Measurements from ENCODE around the gene GM2A.
A peak's percentile ranks its signal among the peaks of the same experiment; 100 is the strongest.

The GM2A gene

GRCh38 chr5:151252762-151253604 is at the start of gene GM2A:
TSS of gene GM2A (plus strand) at chr5:151253185. CDS start at chr5:151253217, 32 bp downstream.
- H3K27ac ChIP-seq (ENCODE audit: low read depth, low read length), result peak within 1 kb of the TSS; percentile 50
- H3K36me3 ChIP-seq (ENCODE audit: control insufficient read depth in 1 of 2, insufficient read depth in 2 of 2, low read length in 2 of 2), result no peaks in the 10 kb centered on the region
- H3K9ac ChIP-seq (ENCODE audit: low read depth in 1 of 2, low read length in 2 of 2), result peak within 1 kb of the TSS; percentile 52 to 88
- peak within 1 kb of the TSS; percentile 76 to 86 for H3K4me3 ChIP-seq (ENCODE audit: low read depth in 1 of 2, low read length in 2 of 2)
- H3K27me3 ChIP-seq (ENCODE audit: control insufficient read depth in 1 of 2, insufficient read depth in 2 of 2, low read length in 2 of 2), result no peaks in the 10 kb centered on the region
- H3K4me1 ChIP-seq (ENCODE audit: control insufficient read depth in 1 of 2, insufficient read depth in 2 of 2, low read length in 2 of 2), result peaks cover 10 to 38% of the 10 kb centered on the region in 2 donors
- H3K9me3 ChIP-seq (ENCODE audit: control insufficient read depth in 1 of 2, low read length in 2 of 2), result no peaks in the 10 kb centered on the region

GRCh38 chr5:151204051-151204450 is 48.9 kb upstream of the GM2A start:
- no peaks in the 10 kb centered on the region for H3K9me3 ChIP-seq (ENCODE audit: control insufficient read depth in 1 of 2, low read length in 2 of 2)
- peaks cover 8 to 10% of the 10 kb centered on the region in 2 donors for H3K4me1 ChIP-seq (ENCODE audit: control insufficient read depth in 1 of 2, insufficient read depth in 2 of 2, low read length in 2 of 2)
- H3K36me3 ChIP-seq (ENCODE audit: control insufficient read depth in 1 of 2, insufficient read depth in 2 of 2, low read length in 2 of 2), result peaks cover 9 to 11% of the 10 kb centered on the region in 2 donors
- H3K4me3 ChIP-seq (ENCODE audit: low read depth in 1 of 2, low read length in 2 of 2), result no peak overlapping the region
- H3K27me3 ChIP-seq (ENCODE audit: control insufficient read depth in 1 of 2, insufficient read depth in 2 of 2, low read length in 2 of 2), result no peaks in the 10 kb centered on the region
- no peak overlapping the region for H3K27ac ChIP-seq (ENCODE audit: low read depth, low read length)
- no peak overlapping the region for H3K9ac ChIP-seq (ENCODE audit: low read depth in 1 of 2, low read length in 2 of 2)

GRCh38 chr5:151205411-151205810 is 47.6 kb upstream of the GM2A start:
- H3K9me3 ChIP-seq (ENCODE audit: control insufficient read depth in 1 of 2, low read length in 2 of 2), result no peaks in the 10 kb centered on the region
- H3K36me3 ChIP-seq (ENCODE audit: control insufficient read depth in 1 of 2, insufficient read depth in 2 of 2, low read length in 2 of 2), result peaks cover 4 to 7% of the 10 kb centered on the region in 2 donors
- H3K9ac ChIP-seq (ENCODE audit: low read depth in 1 of 2, low read length in 2 of 2), result no peak overlapping the region
- H3K4me3 ChIP-seq (ENCODE audit: low read depth in 1 of 2, low read length in 2 of 2), result no peak overlapping the region
- H3K4me1 ChIP-seq (ENCODE audit: control insufficient read depth in 1 of 2, insufficient read depth in 2 of 2, low read length in 2 of 2), result peaks cover 11 to 13% of the 10 kb centered on the region in 2 donors
- no peak overlapping the region for H3K27ac ChIP-seq (ENCODE audit: low read depth, low read length)
- no peaks in the 10 kb centered on the region for H3K27me3 ChIP-seq (ENCODE audit: control insufficient read depth in 1 of 2, insufficient read depth in 2 of 2, low read length in 2 of 2)

GRCh38 chr5:151208481-151208914 is 44.5 kb upstream of the GM2A start:
- Histone ChIP-seq H3K36me3 (ENCODE audit: control insufficient read depth in 1 of 2, insufficient read depth in 2 of 2, low read length in 2 of 2) (no peaks in the 10 kb centered on the region), H3K27me3 (ENCODE audit: control insufficient read depth in 1 of 2, insufficient read depth in 2 of 2, low read length in 2 of 2) (no peaks in the 10 kb centered on the region), H3K4me3 (ENCODE audit: low read depth in 1 of 2, low read length in 2 of 2) (no peak overlapping the region), H3K9ac (ENCODE audit: low read depth in 1 of 2, low read length in 2 of 2) (peak overlapping the region in 1 of 2 donors; percentile 43), H3K4me1 (ENCODE audit: control insufficient read depth in 1 of 2, insufficient read depth in 2 of 2, low read length in 2 of 2) (peaks cover 20 to 33% of the 10 kb centered on the region in 2 donors), H3K9me3 (ENCODE audit: control insufficient read depth in 1 of 2, low read length in 2 of 2) (no peaks in the 10 kb centered on the region), H3K27ac (ENCODE audit: low read depth, low read length) (no peak overlapping the region)

- no peaks in the 10 kb centered on the region for H3K27me3 ChIP-seq (ENCODE audit: control insufficient read depth in 1 of 2, insufficient read depth in 2 of 2, low read length in 2 of 2)
- H3K36me3 ChIP-seq (ENCODE audit: control insufficient read depth in 1 of 2, insufficient read depth in 2 of 2, low read length in 2 of 2), result no peaks in the 10 kb centered on the region
- H3K4me1 ChIP-seq (ENCODE audit: control insufficient read depth in 1 of 2, insufficient read depth in 2 of 2, low read length in 2 of 2), result peaks cover 39 to 53% of the 10 kb centered on the region in 2 donors
- peak overlapping the region in 1 of 2 donors; percentile 46 for H3K4me3 ChIP-seq (ENCODE audit: low read depth in 1 of 2, low read length in 2 of 2)
- no peaks in the 10 kb centered on the region for H3K9me3 ChIP-seq (ENCODE audit: control insufficient read depth in 1 of 2, low read length in 2 of 2)
- peak overlapping the region; percentile 13 for H3K27ac ChIP-seq (ENCODE audit: low read depth, low read length)
- peak overlapping the region in 1 of 2 donors; percentile 31 for H3K9ac ChIP-seq (ENCODE audit: low read depth in 1 of 2, low read length in 2 of 2)
Observed at GRCh38 chr5:151212406-151212798, 40.6 kb upstream of the GM2A start.

GRCh38 chr5:151213803-151214613 is 39.0 kb upstream of the GM2A start:
- Histone ChIP-seq H3K4me3 (ENCODE audit: low read depth in 1 of 2, low read length in 2 of 2) (peak overlapping the region; percentile 18 to 51), H3K4me1 (ENCODE audit: control insufficient read depth in 1 of 2, insufficient read depth in 2 of 2, low read length in 2 of 2) (peaks cover 31 to 52% of the 10 kb centered on the region in 2 donors), H3K27me3 (ENCODE audit: control insufficient read depth in 1 of 2, insufficient read depth in 2 of 2, low read length in 2 of 2) (no peaks in the 10 kb centered on the region), H3K9me3 (ENCODE audit: control insufficient read depth in 1 of 2, low read length in 2 of 2) (no peaks in the 10 kb centered on the region), H3K27ac (ENCODE audit: low read depth, low read length) (peak overlapping the region; percentile 67), H3K36me3 (ENCODE audit: control insufficient read depth in 1 of 2, insufficient read depth in 2 of 2, low read length in 2 of 2) (no peaks in the 10 kb centered on the region), H3K9ac (ENCODE audit: low read depth in 1 of 2, low read length in 2 of 2) (peak overlapping the region; percentile 16 to 38)

GRCh38 chr5:151214614-151215545 is 38.1 kb upstream of the GM2A start:
- Histone ChIP-seq H3K9ac (ENCODE audit: low read depth in 1 of 2, low read length in 2 of 2) (peak overlapping the region; percentile 19 to 22), H3K4me3 (ENCODE audit: low read depth in 1 of 2, low read length in 2 of 2) (peak overlapping the region in 1 of 2 donors; percentile 4), H3K4me1 (ENCODE audit: control insufficient read depth in 1 of 2, insufficient read depth in 2 of 2, low read length in 2 of 2) (peaks cover 28 to 49% of the 10 kb centered on the region in 2 donors)

GRCh38 chr5:151215546-151215880 is 37.5 kb upstream of the GM2A start:
- Histone ChIP-seq H3K4me1 (ENCODE audit: control insufficient read depth in 1 of 2, insufficient read depth in 2 of 2, low read length in 2 of 2) (peaks cover 28 to 54% of the 10 kb centered on the region in 2 donors), H3K4me3 (ENCODE audit: low read depth in 1 of 2, low read length in 2 of 2) (no peak overlapping the region), H3K9ac (ENCODE audit: low read depth in 1 of 2, low read length in 2 of 2) (peak overlapping the region in 1 of 2 donors; percentile 19), H3K27me3 (ENCODE audit: control insufficient read depth in 1 of 2, insufficient read depth in 2 of 2, low read length in 2 of 2) (no peaks in the 10 kb centered on the region), H3K36me3 (ENCODE audit: control insufficient read depth in 1 of 2, insufficient read depth in 2 of 2, low read length in 2 of 2) (no peaks in the 10 kb centered on the region), H3K9me3 (ENCODE audit: control insufficient read depth in 1 of 2, low read length in 2 of 2) (no peaks in the 10 kb centered on the region), H3K27ac (ENCODE audit: low read depth, low read length) (peak overlapping the region; percentile 53)

More at GRCh38 chr5:151214614-151215545, 38.1 kb upstream of the GM2A start:
- peak overlapping the region; percentile 53 for H3K27ac ChIP-seq (ENCODE audit: low read depth, low read length)
- no peaks in the 10 kb centered on the region for H3K27me3 ChIP-seq (ENCODE audit: control insufficient read depth in 1 of 2, insufficient read depth in 2 of 2, low read length in 2 of 2)
- H3K9me3 ChIP-seq (ENCODE audit: control insufficient read depth in 1 of 2, low read length in 2 of 2), result no peaks in the 10 kb centered on the region
- no peaks in the 10 kb centered on the region for H3K36me3 ChIP-seq (ENCODE audit: control insufficient read depth in 1 of 2, insufficient read depth in 2 of 2, low read length in 2 of 2)

GRCh38 chr5:151216781-151217180 is 36.2 kb upstream of the GM2A start:
- H3K4me1 ChIP-seq (ENCODE audit: control insufficient read depth in 1 of 2, insufficient read depth in 2 of 2, low read length in 2 of 2), result peaks cover 35 to 57% of the 10 kb centered on the region in 2 donors

More at GRCh38 chr5:151216781-151217180, 36.2 kb upstream of the GM2A start:
- no peak overlapping the region for H3K4me3 ChIP-seq (ENCODE audit: low read depth in 1 of 2, low read length in 2 of 2)
- H3K27me3 ChIP-seq (ENCODE audit: control insufficient read depth in 1 of 2, insufficient read depth in 2 of 2, low read length in 2 of 2), result no peaks in the 10 kb centered on the region
- H3K27ac ChIP-seq (ENCODE audit: low read depth, low read length), result no peak overlapping the region
- no peaks in the 10 kb centered on the region for H3K9me3 ChIP-seq (ENCODE audit: control insufficient read depth in 1 of 2, low read length in 2 of 2)
- H3K9ac ChIP-seq (ENCODE audit: low read depth in 1 of 2, low read length in 2 of 2), result no peak overlapping the region
- H3K36me3 ChIP-seq (ENCODE audit: control insufficient read depth in 1 of 2, insufficient read depth in 2 of 2, low read length in 2 of 2), result no peaks in the 10 kb centered on the region

Data from duodenal mucosa (tissue), 2 donors.